ENCODE data around the gene UVRAG. TPM values are rescaled to one million over a fixed set of nuclear protein-coding genes. Genes with fewer than 3 reads are reported as not detected.
A peak's percentile ranks its signal among the peaks of the same experiment; 100 is the strongest.

Gene UVRAG
- total RNA-seq, 1 experiment from 2014 or later = 6.9 TPM

DNA sequence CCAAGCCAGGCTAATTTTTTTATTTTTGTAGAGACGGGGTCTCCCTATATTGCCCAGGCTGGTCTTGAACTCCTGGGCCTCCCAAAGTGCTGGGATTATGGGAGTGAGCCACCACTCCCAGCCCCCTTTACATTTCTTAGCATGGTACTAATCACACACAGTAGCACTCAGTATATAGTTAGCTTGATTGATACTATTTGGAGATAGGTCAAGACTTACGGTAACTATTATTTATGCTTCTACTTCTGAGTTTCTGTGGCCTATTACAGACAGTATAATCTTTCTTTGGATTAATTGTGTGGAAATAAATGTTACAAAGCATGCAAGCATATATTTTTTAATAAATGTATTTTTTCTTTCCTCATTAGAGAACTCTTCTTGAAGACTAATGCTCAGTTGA, 192.2 kb downstream of the UVRAG start:
- in situ Hi-C loops (cut with HindIII; ENCODE audit: low pct_unique_long_range_greater_than_20kb, low sequenced_read_pairs) = no loop called here
- no peak for DNase-seq (ENCODE audit: low read depth)

GRCh38 chr11:76008474-76008873, 193.5 kb downstream of the UVRAG start:
- DNase-seq (ENCODE audit: low read depth) = no peak

DNA sequence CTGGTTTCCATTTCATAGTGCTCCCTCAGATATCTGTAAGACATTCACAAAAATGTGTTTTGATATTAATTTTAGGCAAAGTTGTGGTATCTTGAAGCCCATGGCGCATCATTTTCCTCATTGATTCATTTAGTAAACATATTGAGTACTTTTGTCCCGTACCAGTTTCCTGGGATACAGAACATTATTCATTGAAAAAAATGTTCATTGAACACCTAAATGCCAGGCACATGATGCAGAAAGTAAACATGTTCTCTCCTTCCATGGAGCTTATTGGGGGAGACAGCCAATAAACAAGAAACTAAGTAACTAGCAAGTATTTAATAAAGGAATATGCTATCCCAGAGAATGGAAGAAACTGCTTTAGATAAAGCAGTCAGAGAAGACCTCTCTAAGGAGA, 195.0 kb downstream of the UVRAG start:
- in situ Hi-C loops (cut with HindIII; ENCODE audit: low pct_unique_long_range_greater_than_20kb, low sequenced_read_pairs) = no loop called here
- DNase-seq (ENCODE audit: low read depth) = no peak

More at GRCh38 chr11:76008474-76008873, 193.5 kb downstream of the UVRAG start:
- in situ Hi-C loops (cut with HindIII; ENCODE audit: low pct_unique_long_range_greater_than_20kb, low sequenced_read_pairs) = no loop called here

- in situ Hi-C loops (cut with HindIII; ENCODE audit: low pct_unique_long_range_greater_than_20kb, low sequenced_read_pairs) = no loop called here
- DNase-seq (ENCODE audit: low read depth) = no peak
Observed at GRCh38 chr11:76013526-76013925, 198.5 kb downstream of the UVRAG start.

GRCh38 chr11:76023236-76024068, 208.4 kb downstream of the UVRAG start:
- in situ Hi-C loops (cut with HindIII; ENCODE audit: low pct_unique_long_range_greater_than_20kb, low sequenced_read_pairs) = no loop called here
- DNase-seq (ENCODE audit: low read depth) = no peak

- peak; percentile 27 for DNase-seq (ENCODE audit: low read depth)
- in situ Hi-C loops (cut with HindIII; ENCODE audit: low pct_unique_long_range_greater_than_20kb, low sequenced_read_pairs) = no loop called here
Observed at GRCh38 chr11:76025068-76025467, 210.1 kb downstream of the UVRAG start.

- DNase-seq (ENCODE audit: low read depth) = no peak
- in situ Hi-C loops (cut with HindIII; ENCODE audit: low pct_unique_long_range_greater_than_20kb, low sequenced_read_pairs) = no loop called here
Observed at GRCh38 chr11:76025817-76026216, 210.8 kb downstream of the UVRAG start.

GRCh38 chr11:76026281-76026680, 211.3 kb downstream of the UVRAG start:
- in situ Hi-C loops (cut with HindIII; ENCODE audit: low pct_unique_long_range_greater_than_20kb, low sequenced_read_pairs) = no loop called here
- DNase-seq (ENCODE audit: low read depth) = no peak

GRCh38 chr11:76026862-76027261, 211.9 kb downstream of the UVRAG start:
- in situ Hi-C loops (cut with HindIII; ENCODE audit: low pct_unique_long_range_greater_than_20kb, low sequenced_read_pairs) = no loop called here
- DNase-seq (ENCODE audit: low read depth) = no peak

- DNase-seq (ENCODE audit: low read depth) = peak; percentile 73
- in situ Hi-C loops (cut with HindIII; ENCODE audit: low pct_unique_long_range_greater_than_20kb, low sequenced_read_pairs) = no loop called here
Observed at GRCh38 chr11:76030286-76030685, 215.3 kb downstream of the UVRAG start.

- in situ Hi-C loops (cut with HindIII; ENCODE audit: low pct_unique_long_range_greater_than_20kb, low sequenced_read_pairs) = no loop called here
- DNase-seq (ENCODE audit: low read depth) = peak; percentile 44
Observed at GRCh38 chr11:76030968-76031590, 216.1 kb downstream of the UVRAG start.

GRCh38 chr11:76033699-76034098, 218.7 kb downstream of the UVRAG start:
- in situ Hi-C loops (cut with HindIII; ENCODE audit: low pct_unique_long_range_greater_than_20kb, low sequenced_read_pairs) = no loop called here
- DNase-seq (ENCODE audit: low read depth) = no peak

- DNase-seq (ENCODE audit: low read depth) = no peak
- in situ Hi-C loops (cut with HindIII; ENCODE audit: low pct_unique_long_range_greater_than_20kb, low sequenced_read_pairs) = no loop called here
Observed at GRCh38 chr11:76035020-76035419, 220.0 kb downstream of the UVRAG start.

DNA sequence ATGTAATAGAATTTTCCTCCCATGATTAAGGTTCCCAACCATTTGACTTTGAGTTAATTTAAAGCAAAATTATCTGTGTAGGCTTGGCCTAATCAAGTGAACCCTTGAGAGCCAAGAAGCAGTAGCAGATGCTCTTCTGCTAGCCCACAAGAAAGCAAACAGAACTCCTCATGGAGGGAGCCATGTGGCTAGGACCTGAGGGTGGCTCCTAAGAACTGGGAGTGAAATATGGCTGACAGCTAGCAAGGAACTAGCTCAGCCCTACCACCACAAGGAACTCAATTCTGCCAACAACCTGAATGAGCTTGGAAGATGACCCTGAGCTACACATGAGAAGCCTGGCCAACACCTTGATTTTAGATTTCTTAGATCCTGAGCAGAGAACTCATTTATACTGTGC, 223.6 kb downstream of the UVRAG start:
- in situ Hi-C loops (cut with HindIII; ENCODE audit: low pct_unique_long_range_greater_than_20kb, low sequenced_read_pairs) = no loop called here
- DNase-seq (ENCODE audit: low read depth) = no peak

- DNase-seq (ENCODE audit: low read depth) = no peak
- in situ Hi-C loops (cut with HindIII; ENCODE audit: low pct_unique_long_range_greater_than_20kb, low sequenced_read_pairs) = no loop called here
Observed at GRCh38 chr11:76041208-76041607, 226.2 kb downstream of the UVRAG start.

DNA sequence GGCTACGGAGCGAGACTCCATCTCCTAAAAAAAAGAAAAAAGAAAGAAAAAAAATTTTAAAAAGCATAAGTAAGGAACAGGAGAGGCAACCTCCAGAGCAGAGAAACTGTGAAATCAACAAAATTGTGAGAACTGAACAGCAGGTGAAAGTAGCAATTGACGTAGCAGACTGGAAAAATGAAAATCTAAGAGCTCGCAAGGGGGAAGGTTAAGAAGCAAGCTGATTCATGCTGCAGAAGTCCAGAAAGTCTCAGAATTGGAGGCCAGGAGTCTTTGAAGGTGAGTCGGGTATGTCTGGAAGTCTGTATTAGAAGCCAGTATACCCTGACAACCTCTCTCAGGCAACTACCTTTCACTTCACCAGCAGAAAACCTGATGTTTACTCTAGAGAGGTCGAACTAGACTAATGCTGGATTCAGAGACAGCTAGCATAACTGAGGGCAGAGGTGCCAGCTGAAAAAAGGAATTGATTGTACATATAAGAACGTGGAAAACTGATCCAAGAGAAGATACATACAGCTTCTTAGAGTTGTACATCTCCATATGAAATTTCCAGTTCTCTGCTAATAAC, 229.8 kb downstream of the UVRAG start:
- in situ Hi-C loops (cut with HindIII; ENCODE audit: low pct_unique_long_range_greater_than_20kb, low sequenced_read_pairs) = no loop called here

DNA sequence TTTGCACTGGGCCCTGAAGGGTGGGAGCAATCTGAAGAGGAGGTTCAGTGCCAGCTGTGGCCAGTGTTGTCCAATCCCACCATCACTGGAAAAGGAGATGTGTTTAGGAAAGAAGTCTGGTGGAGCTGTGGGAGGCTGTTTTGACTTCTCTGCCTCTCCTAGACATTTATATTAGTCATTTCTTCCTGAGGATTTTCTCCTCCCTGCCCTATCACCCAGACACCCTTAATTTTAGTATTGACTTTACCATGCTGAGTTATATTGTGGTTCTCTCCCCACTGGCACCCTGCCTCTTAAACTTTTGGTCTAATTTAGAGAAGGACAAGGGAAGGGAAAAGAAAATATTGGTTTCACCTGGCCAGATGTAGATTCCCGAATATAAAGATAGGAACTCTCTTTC, 232.2 kb downstream of the UVRAG start:
- in situ Hi-C loops (cut with HindIII; ENCODE audit: low pct_unique_long_range_greater_than_20kb, low sequenced_read_pairs) = no loop called here
- no peak for DNase-seq (ENCODE audit: low read depth)

More for the DNA sequence above, 229.8 kb downstream of the UVRAG start:
- DNase-seq (ENCODE audit: low read depth) = no peak

DNA sequence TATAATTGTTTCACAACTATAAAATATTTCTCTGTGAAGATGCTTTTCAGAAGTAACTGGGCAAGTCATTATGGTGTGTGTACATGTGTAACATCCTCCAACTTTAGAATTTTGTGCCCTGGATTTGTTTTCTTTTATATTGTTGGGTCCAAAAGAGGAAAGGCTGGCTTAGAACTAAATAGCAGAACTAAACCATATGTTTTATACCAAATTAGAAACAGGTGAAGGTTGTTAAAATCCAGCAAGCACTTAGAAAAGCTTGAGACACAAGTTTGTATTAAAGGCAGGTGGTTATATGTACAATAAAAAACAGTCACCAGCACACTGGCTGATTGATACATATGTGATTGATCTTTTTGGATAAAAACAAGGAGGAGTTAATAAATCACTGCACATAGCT, 232.8 kb downstream of the UVRAG start:
- in situ Hi-C loops (cut with HindIII; ENCODE audit: low pct_unique_long_range_greater_than_20kb, low sequenced_read_pairs) = no loop called here
- DNase-seq (ENCODE audit: low read depth) = no peak

- in situ Hi-C loops (cut with HindIII; ENCODE audit: low pct_unique_long_range_greater_than_20kb, low sequenced_read_pairs) = no loop called here
- DNase-seq (ENCODE audit: low read depth) = no peak
Observed at GRCh38 chr11:76048763-76049162, 233.8 kb downstream of the UVRAG start.
